GM19035 (cell line): ENCODE data around the gene GBE1.

Experiments used
- ATAC-seq: cut with Tn5 transposase; IDR thresholded peaks from one replicate; pipeline ENCODE4 v1.9.1; 2021; ENCODE audit not compliant: unreplicated experiment

Gene GBE1

DNA sequence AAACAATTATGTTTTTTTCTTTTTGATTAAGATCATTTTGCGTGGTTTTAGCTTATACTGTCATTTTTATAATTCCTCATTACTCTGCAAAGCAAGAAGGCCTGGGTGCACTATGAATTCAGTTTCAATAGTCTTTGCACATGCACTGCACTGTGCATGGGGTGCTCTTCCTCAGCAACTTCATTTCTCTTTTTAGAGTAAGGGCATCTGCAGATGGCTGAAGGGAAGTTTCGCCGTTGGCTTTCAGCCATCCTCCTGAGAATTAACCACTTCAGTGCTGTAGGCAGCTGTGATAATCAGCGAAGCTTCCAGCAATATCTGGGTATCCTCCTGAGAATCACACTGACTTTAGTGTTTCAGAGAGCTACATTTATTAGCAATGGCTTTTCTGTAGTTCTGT, 284.8 kb downstream of the GBE1 start:
- no peak for ATAC-seq

GRCh38 chr3:81472600-81473362, 288.7 kb downstream of the GBE1 start:
- no peak for ATAC-seq

DNA sequence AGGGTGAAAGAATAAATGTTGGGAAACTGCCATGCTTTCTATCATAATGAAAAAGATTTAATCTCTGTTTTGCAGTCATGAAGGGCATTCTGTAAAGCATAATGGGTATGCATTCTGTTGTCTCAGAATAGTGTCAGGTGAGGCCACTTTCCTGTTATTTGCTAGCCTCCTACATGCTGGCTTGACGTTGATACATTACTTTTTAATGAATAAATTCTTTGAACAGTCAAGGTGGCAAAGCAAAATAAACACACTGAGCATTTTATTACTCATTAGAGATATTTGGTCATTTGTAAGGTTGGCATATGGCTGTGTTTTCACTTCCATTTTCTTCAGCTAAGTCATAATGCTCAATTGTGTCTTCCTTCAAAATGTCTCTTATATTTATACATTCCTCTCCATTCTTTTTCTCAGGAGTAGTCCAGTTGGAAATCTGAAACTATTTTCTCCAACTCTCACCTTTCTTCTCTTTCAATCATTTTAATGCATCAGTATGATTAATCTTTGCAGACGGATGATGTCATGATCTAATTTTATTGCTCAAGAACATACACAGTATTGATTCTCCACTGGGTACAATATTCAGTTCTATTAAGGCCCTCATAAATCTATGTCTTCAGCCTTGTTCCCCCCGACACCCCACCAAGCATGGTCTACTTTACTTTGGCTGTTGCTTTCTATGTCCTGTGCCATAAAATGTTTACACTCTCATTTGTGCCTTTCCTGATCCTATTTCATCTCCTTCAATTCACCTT, 290.7 kb downstream of the GBE1 start:
- no peak for ATAC-seq

GRCh38 chr3:81468391-81468790, 293.1 kb downstream of the GBE1 start:
- ATAC-seq = no peak

DNA sequence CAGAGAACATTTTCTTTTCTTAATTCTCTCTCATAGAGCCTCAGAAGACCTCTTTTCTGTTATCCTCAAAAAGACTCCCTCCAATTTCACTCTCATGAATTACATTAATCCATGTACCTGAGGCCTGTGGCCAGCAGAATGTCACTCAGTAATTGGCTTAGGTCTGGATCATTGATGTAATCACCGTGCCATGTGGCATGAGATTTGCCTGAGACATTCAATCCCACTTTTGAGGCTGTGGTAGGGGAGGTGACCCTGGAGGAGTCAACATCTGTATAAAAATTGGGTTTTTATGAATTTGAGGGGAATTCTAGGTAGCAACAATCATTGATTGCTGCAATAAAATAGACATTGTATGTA, 295.3 kb downstream of the GBE1 start:
- no peak for ATAC-seq

DNA sequence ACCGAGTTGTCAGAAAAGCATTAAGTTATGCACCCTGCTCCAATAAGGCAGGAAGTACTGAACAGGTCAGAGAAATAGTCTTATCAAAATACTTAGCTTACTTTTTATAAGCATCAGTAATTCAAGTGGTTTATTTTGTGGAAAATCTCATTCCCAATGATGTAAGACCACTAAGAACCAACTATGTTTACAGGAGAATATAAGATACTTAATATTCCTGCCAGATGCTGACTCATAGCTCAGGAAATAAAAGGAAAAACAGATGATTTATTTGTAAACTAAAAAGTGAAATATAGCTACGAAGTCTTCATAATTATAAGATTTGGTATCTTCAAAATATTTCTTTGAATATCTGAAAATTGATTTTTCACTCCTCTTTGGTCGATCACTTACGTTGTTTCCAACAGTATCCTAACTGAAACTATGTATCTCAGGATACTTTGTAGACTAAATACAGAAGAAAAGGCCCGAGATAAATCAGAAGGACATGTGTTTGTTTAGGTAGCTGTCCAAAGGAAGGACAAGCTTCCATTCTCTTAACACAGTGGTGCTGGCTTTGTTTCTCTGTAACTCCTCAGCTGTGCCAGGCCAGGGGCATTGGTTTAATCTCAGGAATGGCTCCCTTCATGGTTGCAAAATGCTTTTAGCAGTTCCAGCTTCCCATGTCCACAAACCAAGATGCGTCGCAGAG, 295.8 kb downstream of the GBE1 start:
- ATAC-seq = no peak

DNA sequence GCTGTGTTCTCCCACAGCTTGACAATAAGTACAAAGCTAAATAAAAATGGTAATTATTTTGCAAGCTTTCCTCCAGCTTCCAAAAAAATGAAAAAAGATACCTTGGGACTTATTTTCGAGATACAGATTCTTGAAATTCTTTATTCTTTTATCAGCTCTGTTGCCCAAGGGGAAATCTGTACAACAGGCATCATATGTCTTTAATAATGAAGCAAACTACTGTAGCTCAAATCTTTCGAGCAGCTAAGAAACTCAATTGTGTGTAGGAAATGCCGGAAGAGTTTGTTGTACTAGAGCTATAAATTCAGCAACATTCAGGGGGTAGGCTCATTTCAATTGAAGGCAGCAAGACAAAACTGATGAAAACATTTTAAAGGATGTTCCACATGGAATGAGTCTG, 297.7 kb downstream of the GBE1 start:
- no peak for ATAC-seq

GRCh38 chr3:81462921-81463320, 298.5 kb downstream of the GBE1 start:
- ATAC-seq = no peak

DNA sequence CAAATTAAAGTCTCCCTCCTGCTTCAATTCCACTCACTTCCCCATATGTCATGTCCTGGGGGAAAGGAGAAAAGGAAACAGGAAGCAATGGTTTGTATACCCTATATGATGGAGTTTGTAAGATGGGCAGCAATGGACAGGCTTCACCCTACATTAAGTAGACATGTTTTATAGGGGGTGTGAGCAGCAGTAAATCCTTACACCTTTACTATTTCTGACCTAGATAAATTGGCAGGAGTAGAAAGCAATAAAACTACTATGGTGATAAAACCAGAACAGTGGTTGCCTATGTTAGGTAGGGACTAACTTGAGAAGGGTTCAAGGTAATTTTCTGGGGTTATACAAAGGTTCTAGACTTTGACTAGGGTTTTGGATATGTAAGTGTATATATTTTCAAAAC, 301.7 kb downstream of the GBE1 start:
- no peak for ATAC-seq

- ATAC-seq = no peak
These were observed 309.0 kb downstream of the GBE1 start for GRCh38 chr3:81452418-81452817.

DNA sequence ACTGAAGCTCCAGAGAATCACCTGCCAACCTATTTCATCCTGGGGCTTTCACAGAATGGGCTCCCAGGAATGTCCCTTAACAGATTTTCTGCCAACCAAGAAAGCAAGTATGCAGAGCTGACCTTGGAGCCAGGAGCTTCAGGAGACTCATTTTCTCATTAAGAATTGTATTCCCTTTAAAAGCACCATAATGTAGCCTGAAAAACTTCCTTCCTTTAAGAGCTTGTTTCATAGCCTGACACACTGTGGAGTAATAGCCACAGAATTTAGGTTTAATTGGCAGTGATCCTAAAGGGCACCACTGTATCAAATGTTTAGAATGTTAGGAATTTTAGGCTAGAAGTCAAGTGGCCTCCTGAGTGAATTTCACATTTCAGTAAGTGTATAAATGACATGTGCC, 309.8 kb downstream of the GBE1 start:
- ATAC-seq = no peak

DNA sequence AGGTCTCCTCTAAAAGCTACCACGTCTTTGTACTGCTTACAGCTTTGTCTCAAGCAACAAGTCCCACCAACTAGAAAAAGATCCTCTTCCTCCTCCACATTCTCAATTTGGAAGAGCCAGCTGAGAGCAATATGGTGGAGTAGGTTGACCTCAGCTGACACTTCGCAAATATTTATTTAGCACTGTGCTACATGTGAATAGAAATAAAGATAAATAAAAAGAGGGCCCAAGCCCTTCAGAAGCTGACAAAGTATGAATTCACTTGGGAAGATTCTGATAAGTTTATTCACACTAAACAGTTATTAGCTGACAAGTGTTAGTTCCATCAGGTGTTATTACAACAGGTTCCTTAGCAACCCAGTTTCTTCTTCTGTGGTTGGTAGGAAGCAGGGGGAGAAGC, 310.3 kb downstream of the GBE1 start:
- ATAC-seq = no peak

DNA sequence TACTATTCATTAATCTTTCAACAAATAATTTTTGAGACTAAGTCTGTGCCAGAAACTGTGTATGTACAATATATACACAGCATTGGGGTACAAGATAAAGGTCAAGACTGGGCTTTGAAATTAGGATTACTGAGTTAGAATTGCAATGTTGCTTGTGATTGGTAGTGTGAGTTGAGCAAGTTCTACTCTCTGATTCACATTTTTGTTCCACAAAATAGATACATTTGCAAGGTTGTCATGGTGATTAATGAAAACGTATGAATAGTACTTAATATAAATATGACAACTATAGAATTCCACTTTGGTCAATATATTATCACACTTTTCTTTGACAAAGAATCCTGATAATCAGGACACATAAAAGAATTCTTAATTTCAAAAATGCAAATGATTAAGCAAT, 314.6 kb downstream of the GBE1 start:
- ATAC-seq = no peak

DNA sequence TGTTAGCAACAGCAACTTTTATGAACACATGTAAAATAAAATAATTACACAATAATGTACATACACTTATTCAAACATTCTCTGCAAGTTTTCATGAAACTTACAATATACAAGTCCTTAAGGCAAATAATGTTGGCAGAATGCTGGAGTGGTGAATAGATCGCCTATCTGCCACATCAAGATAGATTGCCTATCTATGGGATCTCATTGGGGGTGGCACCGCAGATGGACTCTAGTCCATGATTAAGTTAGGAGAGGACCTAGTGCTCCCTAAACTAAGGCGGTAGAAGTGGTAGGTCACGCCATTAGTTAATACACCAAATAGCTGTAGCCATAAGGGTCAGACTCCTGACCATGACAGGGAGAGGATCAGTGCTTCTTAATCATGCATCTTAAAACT, 315.7 kb downstream of the GBE1 start:
- ATAC-seq = no peak

- ATAC-seq = no peak
These were observed 316.5 kb downstream of the GBE1 start for GRCh38 chr3:81444817-81445460.

DNA sequence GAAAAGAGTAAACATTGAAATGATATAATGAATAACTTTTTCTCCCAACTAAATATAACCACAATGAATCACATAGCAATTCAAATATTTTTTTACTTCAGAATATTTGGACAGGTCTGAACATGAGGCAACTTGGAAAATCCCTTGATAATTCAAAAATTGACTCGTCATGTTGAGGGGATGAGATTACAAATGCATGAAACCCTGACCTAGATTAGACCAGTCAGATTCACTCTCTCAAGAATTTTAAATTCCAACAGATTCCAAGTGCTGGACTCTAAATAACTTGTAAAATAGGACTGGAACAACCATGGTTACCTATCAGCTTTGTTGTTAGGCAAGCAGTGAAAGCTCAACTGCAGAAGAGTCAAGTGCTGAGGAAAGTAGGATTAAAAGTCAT, 317.5 kb downstream of the GBE1 start:
- ATAC-seq = no peak

DNA sequence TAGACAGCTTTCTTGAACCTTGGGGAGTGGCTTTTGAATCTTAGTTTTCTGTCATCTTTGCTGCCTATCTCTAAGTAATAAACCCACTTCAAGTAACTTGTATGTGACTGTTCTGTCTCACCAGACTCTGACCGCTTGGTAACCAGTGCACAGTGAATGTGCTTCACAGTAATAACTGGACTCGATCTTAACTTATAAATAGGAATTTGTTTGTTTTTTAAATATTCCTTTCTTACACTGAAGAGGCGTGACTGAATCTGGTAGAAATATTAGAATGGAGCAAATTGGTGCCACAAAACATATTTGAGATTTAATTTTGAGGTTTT, 318.0 kb downstream of the GBE1 start:
- no peak for ATAC-seq

- ATAC-seq = no peak
These were observed 318.5 kb downstream of the GBE1 start for GRCh38 chr3:81442758-81443456.

GRCh38 chr3:81440661-81441060, 320.8 kb downstream of the GBE1 start:
- no peak for ATAC-seq
